ENCODE measurements around the gene FLRT1. TPM values are rescaled to one million over a fixed set of nuclear protein-coding genes. Genes with fewer than 3 reads are reported as not detected.

FLRT1 gene
- total and polyA plus RNA-seq, 2 experiments from 2014 or later = 0.76 to 1.1 TPM

DNA sequence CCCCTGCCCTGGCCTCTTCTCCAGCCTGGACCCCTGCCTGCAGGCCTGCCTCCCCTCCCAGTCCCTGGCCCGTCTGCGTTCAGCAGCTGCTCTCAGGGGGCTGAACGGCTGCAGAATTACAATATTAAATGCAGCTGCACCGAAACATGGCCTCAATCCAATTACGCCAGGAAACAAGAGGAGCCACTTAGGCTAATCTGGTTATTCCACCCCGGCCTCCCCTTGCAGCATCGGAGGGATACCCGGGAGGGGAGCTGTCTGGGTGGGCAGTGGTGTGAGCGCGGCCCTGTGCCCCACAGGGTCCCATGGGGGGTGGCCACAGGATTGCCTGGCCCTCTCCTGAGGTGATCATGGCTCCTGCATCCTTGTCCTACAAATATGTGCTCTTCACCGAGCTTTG, 42.6 kb downstream of the FLRT1 start:
- H3K4me3 ChIP-seq = no peak overlapping the region
- H3F3A ChIP-seq (replicated peaks; ENCODE audit: low read depth) = no peaks in the 10 kb centered on the region
- no peaks in the 10 kb centered on the region for H3K36me3 ChIP-seq (ENCODE audit: insufficient read depth)
- no peak overlapping the region for H3K4me2 ChIP-seq
- ATAC-seq (no peak), DNase-seq (ENCODE audit: low spot score) (no peak)
- peaks cover 14% of the 10 kb centered on the region for H4K20me1 ChIP-seq (replicated peaks; ENCODE audit: insufficient read depth)
- H3K27me3 ChIP-seq (ENCODE audit: insufficient read depth) = peaks cover 82% of the 10 kb centered on the region
- no peak overlapping the region for H3K4me3 Mint-ChIP-seq
- no peaks in the 10 kb centered on the region for H3K9me2 ChIP-seq (ENCODE audit: insufficient read depth)
- H3K27me3 Mint-ChIP-seq (ENCODE audit: insufficient read depth, low read depth, poor library complexity) = peaks cover 54% of the 10 kb centered on the region
- no peaks in the 10 kb centered on the region for H3K4me1 ChIP-seq (ENCODE audit: insufficient read depth)
- H3K9me3 Mint-ChIP-seq = no peaks in the 10 kb centered on the region
- no peaks in the 10 kb centered on the region for H3K79me2 ChIP-seq (replicated peaks; ENCODE audit: insufficient read depth)
- no peak overlapping the region for H2AFZ ChIP-seq
- H3K4me1 Mint-ChIP-seq = no peaks in the 10 kb centered on the region
- H3K36me3 Mint-ChIP-seq (ENCODE audit: low read depth) = no peaks in the 10 kb centered on the region
- H3K27ac Mint-ChIP-seq = no peak overlapping the region
- no peak overlapping the region for H3K27ac ChIP-seq (ENCODE audit: low read depth)
- TF ChIP-seq JUNB (IDR thresholded peaks at IDR 0.05; ENCODE audit: unreplicated experiment) = no peak
- no peak for TF ChIP-seq STAT1 (IDR thresholded peaks at IDR 0.05; ENCODE audit: unreplicated experiment)
- TF ChIP-seq ZNF114 (CRISPR knock-in tag; IDR thresholded peaks at IDR 0.05) = no peak
- TF ChIP-seq CREB1 (CRISPR knock-in tag; IDR thresholded peaks at IDR 0.05; ENCODE audit: low read depth) = no peak
- no peak for TF ChIP-seq EZH2 (IDR thresholded peaks at IDR 0.05; ENCODE audit: low read depth, unreplicated experiment)
- TF ChIP-seq, protein P1, sequence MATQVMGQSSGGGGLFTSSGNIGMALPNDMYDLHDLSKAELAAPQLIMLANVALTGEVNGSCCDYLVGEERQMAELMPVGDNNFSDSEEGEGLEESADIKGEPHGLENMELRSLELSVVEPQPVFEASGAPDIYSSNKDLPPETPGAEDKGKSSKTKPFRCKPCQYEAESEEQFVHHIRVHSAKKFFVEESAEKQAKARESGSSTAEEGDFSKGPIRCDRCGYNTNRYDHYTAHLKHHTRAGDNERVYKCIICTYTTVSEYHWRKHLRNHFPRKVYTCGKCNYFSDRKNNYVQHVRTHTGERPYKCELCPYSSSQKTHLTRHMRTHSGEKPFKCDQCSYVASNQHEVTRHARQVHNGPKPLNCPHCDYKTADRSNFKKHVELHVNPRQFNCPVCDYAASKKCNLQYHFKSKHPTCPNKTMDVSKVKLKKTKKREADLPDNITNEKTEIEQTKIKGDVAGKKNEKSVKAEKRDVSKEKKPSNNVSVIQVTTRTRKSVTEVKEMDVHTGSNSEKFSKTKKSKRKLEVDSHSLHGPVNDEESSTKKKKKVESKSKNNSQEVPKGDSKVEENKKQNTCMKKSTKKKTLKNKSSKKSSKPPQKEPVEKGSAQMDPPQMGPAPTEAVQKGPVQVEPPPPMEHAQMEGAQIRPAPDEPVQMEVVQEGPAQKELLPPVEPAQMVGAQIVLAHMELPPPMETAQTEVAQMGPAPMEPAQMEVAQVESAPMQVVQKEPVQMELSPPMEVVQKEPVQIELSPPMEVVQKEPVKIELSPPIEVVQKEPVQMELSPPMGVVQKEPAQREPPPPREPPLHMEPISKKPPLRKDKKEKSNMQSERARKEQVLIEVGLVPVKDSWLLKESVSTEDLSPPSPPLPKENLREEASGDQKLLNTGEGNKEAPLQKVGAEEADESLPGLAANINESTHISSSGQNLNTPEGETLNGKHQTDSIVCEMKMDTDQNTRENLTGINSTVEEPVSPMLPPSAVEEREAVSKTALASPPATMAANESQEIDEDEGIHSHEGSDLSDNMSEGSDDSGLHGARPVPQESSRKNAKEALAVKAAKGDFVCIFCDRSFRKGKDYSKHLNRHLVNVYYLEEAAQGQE (IDR thresholded peaks at IDR 0.05; ENCODE audit: unreplicated experiment) = no peak

DNA sequence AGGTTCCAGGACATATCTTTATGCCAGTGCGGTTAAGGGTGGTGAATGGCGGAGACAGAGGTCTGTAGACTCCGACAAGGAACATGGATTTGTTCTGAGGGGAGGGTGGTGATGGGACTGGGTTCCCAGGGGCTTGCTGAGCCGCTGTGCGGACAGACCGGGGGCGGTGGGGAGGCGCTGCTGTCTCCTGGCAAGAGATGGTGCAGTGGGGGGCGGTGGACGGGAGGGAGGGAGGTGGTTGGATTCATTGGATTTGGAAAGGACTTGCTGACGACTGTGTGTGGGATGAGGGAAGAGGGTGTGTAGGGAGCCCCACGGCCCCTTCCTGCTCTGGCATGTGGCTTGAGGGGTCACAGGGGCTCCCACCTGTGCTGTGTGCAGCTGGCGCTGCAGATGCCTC, 43.2 kb downstream of the FLRT1 start:
- Histone ChIP-seq H3K9me2 (ENCODE audit: insufficient read depth) (no peaks in the 10 kb centered on the region), H3K4me1 (ENCODE audit: insufficient read depth) (no peaks in the 10 kb centered on the region), H3K27ac (ENCODE audit: low read depth) (no peak overlapping the region), H2AFZ (no peak overlapping the region), H3K4me2 (no peak overlapping the region), H4K20me1 (replicated peaks; ENCODE audit: insufficient read depth) (peaks cover 14% of the 10 kb centered on the region), H3K27me3 (ENCODE audit: insufficient read depth) (peaks cover 76% of the 10 kb centered on the region), H3K4me3 (no peak overlapping the region), H3K79me2 (replicated peaks; ENCODE audit: insufficient read depth) (no peaks in the 10 kb centered on the region), H3K36me3 (ENCODE audit: insufficient read depth) (no peaks in the 10 kb centered on the region), H3F3A (replicated peaks; ENCODE audit: low read depth) (no peaks in the 10 kb centered on the region)
- no peak for DNase-seq (ENCODE audit: low spot score)
- Mint-ChIP-seq H3K4me3 (no peak overlapping the region), H3K36me3 (ENCODE audit: low read depth) (no peaks in the 10 kb centered on the region), H3K9me3 (no peaks in the 10 kb centered on the region), H3K27ac (no peak overlapping the region), H3K27me3 (ENCODE audit: insufficient read depth, low read depth, poor library complexity) (peaks cover 55% of the 10 kb centered on the region), H3K4me1 (no peaks in the 10 kb centered on the region)
- no peak for ATAC-seq
- TF ChIP-seq STAT1 (IDR thresholded peaks at IDR 0.05; ENCODE audit: unreplicated experiment) = no peak
- TF ChIP-seq, protein P2, sequence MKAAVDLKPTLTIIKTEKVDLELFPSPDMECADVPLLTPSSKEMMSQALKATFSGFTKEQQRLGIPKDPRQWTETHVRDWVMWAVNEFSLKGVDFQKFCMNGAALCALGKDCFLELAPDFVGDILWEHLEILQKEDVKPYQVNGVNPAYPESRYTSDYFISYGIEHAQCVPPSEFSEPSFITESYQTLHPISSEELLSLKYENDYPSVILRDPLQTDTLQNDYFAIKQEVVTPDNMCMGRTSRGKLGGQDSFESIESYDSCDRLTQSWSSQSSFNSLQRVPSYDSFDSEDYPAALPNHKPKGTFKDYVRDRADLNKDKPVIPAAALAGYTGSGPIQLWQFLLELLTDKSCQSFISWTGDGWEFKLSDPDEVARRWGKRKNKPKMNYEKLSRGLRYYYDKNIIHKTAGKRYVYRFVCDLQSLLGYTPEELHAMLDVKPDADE (IDR thresholded peaks at IDR 0.05) = no peak
- TF ChIP-seq, protein P1 (IDR thresholded peaks at IDR 0.05; ENCODE audit: unreplicated experiment) = no peak
- TF ChIP-seq EZH2 (IDR thresholded peaks at IDR 0.05; ENCODE audit: low read depth, unreplicated experiment) = no peak
- TF ChIP-seq, protein P3, sequence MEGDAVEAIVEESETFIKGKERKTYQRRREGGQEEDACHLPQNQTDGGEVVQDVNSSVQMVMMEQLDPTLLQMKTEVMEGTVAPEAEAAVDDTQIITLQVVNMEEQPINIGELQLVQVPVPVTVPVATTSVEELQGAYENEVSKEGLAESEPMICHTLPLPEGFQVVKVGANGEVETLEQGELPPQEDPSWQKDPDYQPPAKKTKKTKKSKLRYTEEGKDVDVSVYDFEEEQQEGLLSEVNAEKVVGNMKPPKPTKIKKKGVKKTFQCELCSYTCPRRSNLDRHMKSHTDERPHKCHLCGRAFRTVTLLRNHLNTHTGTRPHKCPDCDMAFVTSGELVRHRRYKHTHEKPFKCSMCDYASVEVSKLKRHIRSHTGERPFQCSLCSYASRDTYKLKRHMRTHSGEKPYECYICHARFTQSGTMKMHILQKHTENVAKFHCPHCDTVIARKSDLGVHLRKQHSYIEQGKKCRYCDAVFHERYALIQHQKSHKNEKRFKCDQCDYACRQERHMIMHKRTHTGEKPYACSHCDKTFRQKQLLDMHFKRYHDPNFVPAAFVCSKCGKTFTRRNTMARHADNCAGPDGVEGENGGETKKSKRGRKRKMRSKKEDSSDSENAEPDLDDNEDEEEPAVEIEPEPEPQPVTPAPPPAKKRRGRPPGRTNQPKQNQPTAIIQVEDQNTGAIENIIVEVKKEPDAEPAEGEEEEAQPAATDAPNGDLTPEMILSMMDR (conservative IDR thresholded peaks at IDR 0.05; ENCODE audit: low read depth in 2 of 2) = no peak
